Right lobe of liver (tissue), 4 donors: ENCODE results near the gene MYEOV.

Experiments used
- POLR2A ChIP-seq: fragments of 450-650 bp; IDR thresholded peaks from one replicate; pipeline ENCODE4 v1.6.1; 2017; ENCODE audit warnings: antibody characterized with exemption, mild to moderate bottlenecking
- TF ChIP-seq, protein P1 (sequence below), 4 donors: fragments of 200-600 bp in 3 of 4; fragments of 450-650 bp in 1 of 4; IDR thresholded peaks; one replicate each; pipeline versions ENCODE4 v1.5.1 to v1.8.0; 2016 to 2022; ENCODE audit warnings: antibody characterized with exemption in 4 of 4, mild to moderate bottlenecking in 2 of 4
- donor health status: DM: no; HTN: no; CAD: no.
- donor health status: DM: no; HTN: no; CAD: no.
- donor health status: DM: no; HTN: yes; CAD: no.

DNA sequence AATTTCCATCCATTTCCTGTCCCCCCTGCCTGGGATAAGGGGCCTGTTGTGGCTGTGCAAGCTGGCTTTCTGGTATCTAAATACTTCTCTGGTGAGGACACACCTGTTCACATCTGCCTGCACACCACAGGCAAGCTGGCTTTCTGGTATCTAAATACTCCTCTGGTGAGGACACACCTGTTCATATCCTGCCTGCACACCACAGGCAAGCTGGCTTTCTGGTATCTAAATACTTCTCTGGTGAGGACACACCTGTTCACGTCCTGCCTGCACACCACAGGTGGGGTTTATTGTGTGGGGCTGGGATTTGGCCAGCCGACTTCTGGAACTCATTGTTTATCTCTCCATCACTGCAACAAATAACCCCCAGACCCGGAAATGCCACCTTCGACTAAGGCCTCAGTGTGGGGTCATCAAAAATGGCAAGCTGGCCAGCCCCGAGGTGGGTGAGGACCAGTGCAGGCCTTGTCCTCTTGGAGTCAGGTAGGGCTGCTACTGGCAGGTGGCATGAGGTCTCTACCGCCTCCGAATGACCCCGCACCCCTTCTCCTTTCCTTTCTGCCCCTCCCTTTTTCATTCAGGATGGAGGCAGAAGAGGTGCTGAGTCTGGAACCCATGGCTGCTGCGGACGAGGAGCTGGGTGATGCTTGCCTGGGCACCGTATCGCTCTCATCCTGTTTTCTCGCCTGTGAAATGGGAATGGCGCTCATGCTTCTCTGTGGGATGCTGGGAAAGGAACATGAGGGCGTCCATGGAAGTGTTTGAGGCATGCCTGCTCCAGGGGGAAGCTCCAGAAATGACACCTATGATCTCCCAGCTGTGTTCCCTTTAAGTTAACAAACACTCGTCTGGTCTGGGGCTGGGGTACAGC is 43.5 kb upstream of the MYEOV start:
- TF ChIP-seq, protein P1, sequence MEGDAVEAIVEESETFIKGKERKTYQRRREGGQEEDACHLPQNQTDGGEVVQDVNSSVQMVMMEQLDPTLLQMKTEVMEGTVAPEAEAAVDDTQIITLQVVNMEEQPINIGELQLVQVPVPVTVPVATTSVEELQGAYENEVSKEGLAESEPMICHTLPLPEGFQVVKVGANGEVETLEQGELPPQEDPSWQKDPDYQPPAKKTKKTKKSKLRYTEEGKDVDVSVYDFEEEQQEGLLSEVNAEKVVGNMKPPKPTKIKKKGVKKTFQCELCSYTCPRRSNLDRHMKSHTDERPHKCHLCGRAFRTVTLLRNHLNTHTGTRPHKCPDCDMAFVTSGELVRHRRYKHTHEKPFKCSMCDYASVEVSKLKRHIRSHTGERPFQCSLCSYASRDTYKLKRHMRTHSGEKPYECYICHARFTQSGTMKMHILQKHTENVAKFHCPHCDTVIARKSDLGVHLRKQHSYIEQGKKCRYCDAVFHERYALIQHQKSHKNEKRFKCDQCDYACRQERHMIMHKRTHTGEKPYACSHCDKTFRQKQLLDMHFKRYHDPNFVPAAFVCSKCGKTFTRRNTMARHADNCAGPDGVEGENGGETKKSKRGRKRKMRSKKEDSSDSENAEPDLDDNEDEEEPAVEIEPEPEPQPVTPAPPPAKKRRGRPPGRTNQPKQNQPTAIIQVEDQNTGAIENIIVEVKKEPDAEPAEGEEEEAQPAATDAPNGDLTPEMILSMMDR (IDR thresholded peaks at IDR 0.05) = no peak
- no peak for TF ChIP-seq POLR2A
